ENCODE measurements around the gene MOB3A.

- TF ChIP-seq POLR2A (IDR thresholded peaks at IDR 0.05; ENCODE audit: low read depth, low read length) (no peak; the same call in 1 of the 2 replicates), POLR2AphosphoS5 (IDR thresholded peaks at IDR 0.05; ENCODE audit: low read depth, low read length) (no peak)
Observed at GRCh38 chr19:2089727-2090053, 6.4 kb downstream of the MOB3A start.

Measured in GM12892 (cell line).